Uterus (tissue), 2 donors: ENCODE measurements around the gene SLC44A4.

ENCODE experiments used
- POLR2A ChIP-seq, 2 donors: fragments of 450-650 bp; IDR thresholded peaks; one replicate each; pipeline ENCODE4 v1.6.1; 2016; ENCODE audit warnings: antibody characterized with exemption in 2 of 2, mild to moderate bottlenecking in 1 of 2, moderate library complexity in 1 of 2
- TF ChIP-seq, protein P1 (sequence below), 4 experiments: fragments of 200-600 bp in 2 of 4; fragments of 450-650 bp in 2 of 4; sonication (generic) in 2 of 4; IDR thresholded peaks; one replicate each; pipeline ENCODE4 v1.5.1; 2016 to 2019; ENCODE audit warnings: antibody characterized with exemption in 4 of 4, mild to moderate bottlenecking in 2 of 4, moderate library complexity in 1 of 4

GRCh38 chr6:31874836-31875572 is 3.8 kb downstream of the SLC44A4 start:
- TF ChIP-seq, protein P1, sequence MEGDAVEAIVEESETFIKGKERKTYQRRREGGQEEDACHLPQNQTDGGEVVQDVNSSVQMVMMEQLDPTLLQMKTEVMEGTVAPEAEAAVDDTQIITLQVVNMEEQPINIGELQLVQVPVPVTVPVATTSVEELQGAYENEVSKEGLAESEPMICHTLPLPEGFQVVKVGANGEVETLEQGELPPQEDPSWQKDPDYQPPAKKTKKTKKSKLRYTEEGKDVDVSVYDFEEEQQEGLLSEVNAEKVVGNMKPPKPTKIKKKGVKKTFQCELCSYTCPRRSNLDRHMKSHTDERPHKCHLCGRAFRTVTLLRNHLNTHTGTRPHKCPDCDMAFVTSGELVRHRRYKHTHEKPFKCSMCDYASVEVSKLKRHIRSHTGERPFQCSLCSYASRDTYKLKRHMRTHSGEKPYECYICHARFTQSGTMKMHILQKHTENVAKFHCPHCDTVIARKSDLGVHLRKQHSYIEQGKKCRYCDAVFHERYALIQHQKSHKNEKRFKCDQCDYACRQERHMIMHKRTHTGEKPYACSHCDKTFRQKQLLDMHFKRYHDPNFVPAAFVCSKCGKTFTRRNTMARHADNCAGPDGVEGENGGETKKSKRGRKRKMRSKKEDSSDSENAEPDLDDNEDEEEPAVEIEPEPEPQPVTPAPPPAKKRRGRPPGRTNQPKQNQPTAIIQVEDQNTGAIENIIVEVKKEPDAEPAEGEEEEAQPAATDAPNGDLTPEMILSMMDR (IDR thresholded peaks at IDR 0.05): no peak
- TF ChIP-seq POLR2A (IDR thresholded peaks at IDR 0.05): no peak
